ENCODE measurements around the gene SMNDC1.

GRCh38 chr10:110324805-110325280 lies 20.1 kb upstream of the SMNDC1 start:
- no peak for TF ChIP-seq CTCF (conservative IDR thresholded peaks at IDR 0.05)
- TF ChIP-seq ZFX (IDR thresholded peaks at IDR 0.05): no peak

All from C4-2B (cell line).